ENCODE measurements around the gene MAP7D3. TPM values are rescaled to one million over a fixed set of nuclear protein-coding genes. Genes with fewer than 3 reads are reported as not detected.

Gene MAP7D3
- total and polyA plus RNA-seq, 9 of the 15 experiments (the other 6 are each of a cell fraction or from before 2014, with no cell fraction given), result 9.4 to 27.7 (median 14.0) TPM

GRCh38 chrX:136268051-136269048 lies 17.1 kb upstream of the MAP7D3 start (continued):
- TF ChIP-seq CEBPG (CRISPR knock-in tag; IDR thresholded peaks at IDR 0.05), result no peak
- peak in 1 of 2 experiments; percentile 53; a peak in 2 of 4 replicates for TF ChIP-seq CEBPG (tag; conservative IDR thresholded peaks at IDR 0.05 in 1 of 2, IDR thresholded peaks at IDR 0.05 in 1 of 2)
- TF ChIP-seq EWSR1 (IDR thresholded peaks at IDR 0.05; ENCODE audit: borderline replicate concordance, low read depth, partially characterized antibody), result no peak
- peak; percentile 55; the same call in 1 of the 2 replicates for TF ChIP-seq ATF3 (IDR thresholded peaks at IDR 0.05)
- no peak for TF ChIP-seq ATF3 (CRISPR knock-in tag; conservative IDR thresholded peaks at IDR 0.05)
- no peak for TF ChIP-seq RBM22 (IDR thresholded peaks at IDR 0.05; ENCODE audit: low read depth, low read length, poor library complexity, severe bottlenecking)
- no peak for TF ChIP-seq PATZ1 (CRISPR knock-in tag; IDR thresholded peaks at IDR 0.05; ENCODE audit: borderline replicate concordance)
- TF ChIP-seq SMC3 (conservative IDR thresholded peaks at IDR 0.05; ENCODE audit: insufficient read depth, low read depth, low read length), result peak; percentile 47
